NCI-H748 (cell line): ENCODE data around the gene RANGRF.
A peak's percentile ranks its signal among the peaks of the same experiment; 100 is the strongest.

ENCODE experiments used
- DNase-seq: peaks from one replicate; lab custom pipeline; 2025; ENCODE audit not compliant: unreplicated experiment; lab: John Stamatoyannopoulos, UW

RANGRF gene

DNA sequence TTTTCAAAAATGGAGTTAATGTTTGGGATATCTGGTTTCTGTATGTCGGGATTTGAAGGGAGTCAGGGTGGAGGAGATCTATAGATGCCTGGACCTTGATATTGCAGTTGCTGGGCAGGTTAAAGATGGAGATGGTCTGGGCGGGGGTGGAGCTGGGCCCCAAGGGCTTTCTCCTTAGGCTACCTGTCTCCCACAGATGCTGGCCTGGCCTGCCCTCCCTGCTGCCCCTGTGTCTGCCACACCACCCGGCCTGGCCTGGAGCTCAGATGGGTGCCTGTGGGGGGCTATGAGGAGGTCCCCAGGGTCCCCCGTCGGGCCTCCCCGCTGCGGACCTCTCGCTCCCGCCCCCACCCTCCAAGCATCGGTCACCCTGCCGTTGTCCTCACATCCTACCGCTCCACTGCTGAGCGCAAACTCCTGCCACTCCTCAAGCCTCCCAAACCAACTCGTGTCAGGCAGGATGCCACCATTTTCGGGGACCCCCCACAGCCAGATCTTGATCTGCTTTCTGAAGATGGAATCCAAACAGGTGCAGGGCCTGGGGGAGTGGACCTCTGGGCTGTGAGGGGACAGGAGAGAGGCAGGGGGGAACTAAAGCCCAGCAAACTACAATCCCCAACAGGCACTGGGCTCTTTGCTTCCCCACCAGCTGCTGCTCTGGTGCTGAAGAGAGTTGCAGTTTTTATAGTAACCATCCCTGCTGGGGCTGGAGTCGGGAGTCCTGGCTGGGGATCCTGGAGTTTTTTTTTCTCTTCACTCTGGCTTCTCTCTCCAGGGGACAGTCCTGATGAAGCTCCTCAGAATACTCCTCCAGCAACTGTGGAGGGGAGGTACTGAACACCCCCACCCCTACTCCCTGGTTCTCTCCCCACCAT is 24.5 kb downstream of the RANGRF start:
- no peak for DNase-seq

GRCh38 chr17:8314797-8315763 is 26.6 kb downstream of the RANGRF start:
- no peak for DNase-seq

DNA sequence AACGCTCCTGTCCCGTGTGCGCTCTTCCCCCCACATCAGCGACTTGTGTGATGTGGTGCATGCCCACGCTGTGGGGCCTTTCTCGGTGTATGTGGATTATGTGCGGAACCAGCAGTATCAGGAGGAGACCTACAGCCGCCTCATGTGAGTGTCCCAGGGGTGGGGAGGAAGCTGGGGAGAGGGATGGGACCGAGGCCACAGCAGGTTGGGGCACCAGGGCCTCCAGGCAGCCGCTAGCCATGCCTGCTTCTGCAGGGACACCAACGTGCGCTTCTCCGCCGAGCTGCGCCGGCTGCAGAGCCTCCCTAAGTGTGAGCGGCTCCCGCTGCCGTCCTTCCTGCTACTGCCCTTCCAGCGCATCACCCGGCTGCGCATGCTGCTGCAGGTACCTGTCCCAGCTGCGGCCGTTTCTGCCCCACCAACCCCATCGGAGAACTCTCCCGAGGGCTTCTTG is 27.3 kb downstream of the RANGRF start:
- DNase-seq, result peak; percentile 33

DNA sequence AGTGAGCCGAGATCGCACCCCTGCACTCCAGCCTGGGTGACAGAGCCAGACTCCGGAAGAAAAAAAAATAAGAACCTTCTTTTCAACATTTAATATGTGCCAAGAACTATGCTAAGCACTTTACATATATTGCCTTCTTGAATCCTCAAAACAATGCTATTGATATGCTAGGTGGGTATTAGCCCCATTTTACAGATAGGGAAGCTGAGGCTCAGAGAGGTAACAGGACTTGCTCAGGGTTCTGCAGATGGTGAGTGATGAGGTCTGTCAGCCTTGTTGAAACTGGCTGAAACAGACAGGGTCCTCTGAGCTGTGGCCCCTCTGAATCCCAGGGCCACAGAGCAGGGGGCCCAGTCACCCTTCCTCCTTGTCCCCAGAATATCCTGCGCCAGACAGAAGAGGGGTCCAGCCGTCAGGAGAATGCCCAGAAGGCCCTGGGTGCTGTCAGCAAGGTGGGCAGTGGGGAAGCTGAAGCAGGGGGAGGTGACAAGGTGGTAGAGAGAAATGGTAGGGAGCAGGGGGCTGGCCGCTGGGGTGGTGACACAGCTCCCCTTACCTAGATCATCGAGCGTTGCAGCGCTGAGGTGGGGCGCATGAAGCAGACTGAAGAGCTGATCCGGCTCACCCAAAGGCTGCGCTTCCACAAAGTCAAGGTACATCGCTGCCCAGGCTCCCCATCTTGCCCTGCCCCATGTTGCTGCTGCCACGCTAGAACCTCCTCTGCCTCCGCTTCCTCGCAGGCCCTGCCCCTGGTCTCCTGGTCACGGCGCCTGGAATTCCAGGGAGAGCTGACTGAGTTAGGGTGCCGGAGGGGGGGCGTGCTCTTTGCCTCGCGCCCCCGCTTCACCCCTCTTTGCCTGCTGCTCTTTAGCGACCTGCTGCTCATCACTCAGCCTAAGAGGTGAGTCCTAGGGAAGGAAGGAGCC is 29.8 kb downstream of the RANGRF start:
- DNase-seq, result no peak

DNA sequence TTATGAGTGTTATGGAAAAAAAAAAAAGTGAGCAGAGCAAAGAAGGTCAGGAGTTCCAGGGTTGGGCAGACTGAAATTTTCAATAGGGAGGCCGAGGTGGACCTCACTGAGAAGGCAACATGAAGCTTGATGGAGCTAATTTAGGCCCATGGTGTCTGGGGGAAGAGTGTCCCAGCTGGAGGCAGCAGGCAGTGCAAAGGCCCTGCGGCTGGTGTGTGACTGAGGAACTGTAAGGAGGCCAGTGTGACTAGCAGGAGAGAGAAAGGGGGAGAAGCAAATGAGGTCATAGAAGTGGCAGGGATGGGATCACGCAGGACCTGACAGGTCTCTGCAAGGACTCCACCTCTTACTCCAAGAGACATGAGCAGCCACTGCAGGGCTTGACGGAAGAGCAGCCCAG is 31.8 kb downstream of the RANGRF start:
- no peak for DNase-seq

- no peak for DNase-seq
Observed at GRCh38 chr17:8320990-8321389, 32.5 kb downstream of the RANGRF start.

- no peak for DNase-seq
Observed at GRCh38 chr17:8322061-8322460, 33.6 kb downstream of the RANGRF start.

DNA sequence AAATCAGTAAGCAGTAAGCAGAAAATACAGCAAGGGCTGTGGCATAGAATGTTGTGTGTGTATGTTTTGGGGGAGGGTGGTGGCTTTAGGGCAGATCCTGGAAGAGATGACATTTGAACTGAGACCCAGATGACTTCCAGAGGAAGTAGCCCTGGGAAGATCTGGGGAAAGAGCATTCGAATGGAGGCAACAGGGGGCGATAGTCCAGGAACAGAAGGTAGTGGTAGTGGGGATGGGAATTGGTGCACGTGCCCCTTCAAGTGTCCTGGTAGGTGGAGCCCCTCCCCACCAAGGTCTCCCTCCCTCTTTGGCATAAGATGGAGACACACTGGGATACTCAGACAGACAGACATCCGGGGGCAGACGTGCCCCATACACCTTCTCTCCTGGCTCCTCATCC is 35.7 kb downstream of the RANGRF start:
- DNase-seq, result no peak

GRCh38 chr17:8324923-8325322 is 36.5 kb downstream of the RANGRF start:
- no peak for DNase-seq

GRCh38 chr17:8326511-8327302 is 38.2 kb downstream of the RANGRF start:
- DNase-seq, result peak; percentile 74

DNA sequence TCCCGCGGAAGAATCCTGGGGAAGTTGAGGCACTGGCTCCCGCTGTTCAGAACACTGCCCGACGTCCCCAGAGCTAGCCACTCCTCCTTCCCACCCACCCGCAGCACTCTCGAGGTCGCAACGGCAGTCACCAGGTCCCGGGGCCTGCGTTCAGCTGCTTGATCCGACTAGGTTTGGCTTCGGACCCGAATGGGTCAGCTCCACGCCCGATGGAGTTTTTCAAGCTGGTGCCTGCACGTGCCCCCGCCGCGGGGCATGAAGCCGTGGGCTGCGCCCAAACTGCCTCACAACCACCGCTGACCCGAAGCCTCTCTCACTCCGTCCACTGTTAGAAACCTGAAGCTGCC is 38.8 kb downstream of the RANGRF start:
- DNase-seq, result no peak

- no peak for DNase-seq
Observed at GRCh38 chr17:8332128-8332527, 43.7 kb downstream of the RANGRF start.

GRCh38 chr17:8332688-8333087 is 44.2 kb downstream of the RANGRF start:
- peak; percentile 62 for DNase-seq

- DNase-seq, result no peak
Observed at GRCh38 chr17:8333281-8333680, 44.8 kb downstream of the RANGRF start.

GRCh38 chr17:8337802-8338752 is 49.6 kb downstream of the RANGRF start:
- DNase-seq, result no peak

- DNase-seq, result no peak
Observed at GRCh38 chr17:8338753-8339140, 50.3 kb downstream of the RANGRF start.

DNA sequence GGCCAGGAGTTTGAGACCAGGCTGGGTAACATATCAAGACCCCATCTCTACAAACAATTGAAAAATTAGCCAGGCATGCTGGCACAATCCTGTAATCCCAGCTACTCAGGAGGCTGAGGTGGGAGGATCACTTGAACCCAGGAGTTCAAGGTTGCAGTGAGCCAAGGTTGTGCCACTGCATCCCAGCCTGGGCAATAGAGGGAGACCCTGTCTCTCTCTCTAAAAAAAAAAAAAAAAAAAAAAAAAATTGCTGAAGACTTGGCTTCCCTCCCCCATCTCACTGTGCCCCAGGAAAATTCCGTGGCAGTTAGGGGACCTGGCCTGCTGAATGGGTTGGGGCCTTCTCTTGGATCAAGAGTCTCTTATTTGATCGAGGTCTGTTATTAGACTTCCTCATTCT is 51.1 kb downstream of the RANGRF start, which contains the start of gene ODF4:
Gene ODF4 (plus strand): TSS at position 301 of the 400 bp plus-strand sequence. CDS start 212 bp downstream, outside the sequence.
- no peak for DNase-seq
